22Rv1 (cell line): ENCODE measurements around the gene CSF3R.

Experiments used
- CTCF ChIP-seq: fragments of 450-650 bp; IDR thresholded peaks from 2 replicates; pipeline ENCODE4 v1.5.1; 2017; ENCODE audit warnings: mild to moderate bottlenecking
- ZFX ChIP-seq: fragments of 450-650 bp; IDR thresholded peaks from 2 replicates; pipeline ENCODE4 v1.6.1; 2017; ENCODE audit warnings: antibody characterized with exemption, borderline replicate concordance

- no peak for TF ChIP-seq CTCF
- TF ChIP-seq ZFX: no peak
Measured at GRCh38 chr1:36530261-36530660, 47.5 kb upstream of the CSF3R start.
